SK-N-SH (cell line): ENCODE data around the gene IGFL1. TPM values are rescaled to one million over a fixed set of nuclear protein-coding genes. Genes with fewer than 3 reads are reported as not detected.

Experiments used
- CTCF ChIA-PET: fragments of 300-600, 350-600 bp; formaldehyde crosslinking; extraction: SDS; loops from one replicate; lab custom pipeline; 2021; lab: Yijun Ruan, JAX
- POLR2A ChIA-PET: fragments of 350-600 bp; sonication (Branson Sonifier 250); formaldehyde crosslinking; extraction: SDS; loops from one replicate; lab custom pipeline; 2020; ENCODE audit warnings: antibody characterized with exemption, inconsistent platforms; lab: Yijun Ruan, JAX
- DNase-seq: peaks from one replicate; pipeline ENCODE4 v3.0.0; 2012
- H2AFZ ChIP-seq: fragments of 200-600 bp; sonication (generic); 2 replicates; pipeline ENCODE4 v1.8.1; 2016; ENCODE audit warnings: antibody characterized with exemption, mild to moderate bottlenecking, low read depth
- H3F3A ChIP-seq: fragments of 200-600 bp; sonication (generic); replicated peaks from 2 replicates; pipeline ENCODE3; 2016; ENCODE audit warnings: antibody characterized with exemption, mild to moderate bottlenecking; ENCODE audit not compliant: insufficient read depth
- H3K27ac ChIP-seq, 2 experiments: fragments of 200-500 bp in 1 of 2; fragments of 200-600 bp in 1 of 2; sonication (Bioruptor generic) in 1 of 2; sonication (generic), shearing (Covaris generic) in 1 of 2; 2 replicates each; pipeline versions ENCODE4 v1.5.1 to v1.6.1; 2014 to 2016; ENCODE audit warnings: low read depth in 2 of 2, inconsistent platforms in 1 of 2, low read length in 1 of 2, mild to moderate bottlenecking in 1 of 2, mixed read lengths in 1 of 2
- H3K27me3 ChIP-seq: fragments of 200-600 bp; sonication (generic), shearing (Covaris generic); 2 replicates; pipeline ENCODE4 v1.6.1; 2016; ENCODE audit warnings: mixed run types; ENCODE audit not compliant: insufficient read depth
- H3K36me3 ChIP-seq, 2 experiments: fragments of 200-500 bp in 1 of 2; fragments of 200-600 bp in 1 of 2; sonication (Bioruptor generic) in 1 of 2; sonication (generic) in 1 of 2; replicated peaks in 1 of 2; 2 replicates each; pipeline versions ENCODE3 to v1.5.1; 2014 to 2016; ENCODE audit warnings: low read length in 1 of 2, mild to moderate bottlenecking in 1 of 2; ENCODE audit not compliant: insufficient read depth in 2 of 2, control insufficient read depth in 1 of 2
- H3K4me1 ChIP-seq, 2 experiments: fragments of 200-500 bp in 1 of 2; fragments of 200-600 bp in 1 of 2; sonication (Bioruptor generic) in 1 of 2; sonication (generic), shearing (Covaris generic) in 1 of 2; 2 replicates each; pipeline versions ENCODE4 v1.5.1 to v1.6.1; 2014 to 2016; ENCODE audit warnings: low read depth in 1 of 2, low read length in 1 of 2, mixed run types in 1 of 2; ENCODE audit not compliant: insufficient read depth in 2 of 2, control insufficient read depth in 1 of 2
- H3K4me2 ChIP-seq: fragments of 200-600 bp; sonication (generic), shearing (Covaris generic); 2 replicates; pipeline ENCODE4 v1.6.1; 2017; ENCODE audit warnings: mixed run types
- H3K4me3 ChIP-seq, 2 experiments: fragments of 200-500 bp in 1 of 2; fragments of 200-600 bp in 1 of 2; sonication (Bioruptor generic) in 1 of 2; sonication (generic), shearing (Covaris generic) in 1 of 2; 2 replicates each; pipeline versions ENCODE4 v1.5.1 to v1.8.1; 2014 to 2016; ENCODE audit warnings: low read depth in 2 of 2, inconsistent platforms in 1 of 2, low read length in 1 of 2, mild to moderate bottlenecking in 1 of 2, mixed read lengths in 1 of 2, moderate library complexity in 1 of 2
- H3K79me2 ChIP-seq: fragments of 200-600 bp; sonication (generic); 2 replicates; pipeline ENCODE4 v1.8.1; 2017; ENCODE audit warnings: mild to moderate bottlenecking; ENCODE audit not compliant: insufficient read depth
- H3K9ac ChIP-seq: fragments of 200-600 bp; sonication (generic); 2 replicates; pipeline ENCODE4 v1.6.1; 2017; ENCODE audit warnings: mixed run types
- H3K9me2 ChIP-seq: fragments of 200-600 bp; sonication (generic); 2 replicates; pipeline ENCODE4 v1.6.1; 2017; ENCODE audit warnings: mixed run types
- H3K9me3 ChIP-seq: fragments of 200-600 bp; sonication (generic); 2 replicates; pipeline ENCODE4 v1.6.1; 2017; ENCODE audit warnings: mixed run types, mild to moderate bottlenecking, moderate library complexity
- H4K20me1 ChIP-seq: fragments of 200-600 bp; sonication (generic); 2 replicates; pipeline ENCODE4 v1.6.1; 2017; ENCODE audit warnings: mild to moderate bottlenecking, mixed run types; ENCODE audit not compliant: insufficient read depth
- CHD2 ChIP-seq: fragments of 150-350 bp; IDR thresholded peaks from 2 replicates; pipeline ENCODE4 v1.6.1; 2018; ENCODE audit warnings: low read length; ENCODE audit not compliant: partially characterized antibody
- ELF1 ChIP-seq: IDR thresholded peaks from 2 replicates; pipeline ENCODE4 v1.4.0; 2012
- EP300 ChIP-seq, 2 experiments: IDR thresholded peaks; 2 replicates each; pipeline versions ENCODE4 v1.4.0 to v1.6.1; 2012; ENCODE audit warnings: borderline replicate concordance in 1 of 2, low read depth in 1 of 2, low read length in 1 of 2
- FOXJ3 ChIP-seq: sonication (generic); formaldehyde crosslinking; IDR thresholded peaks from 2 replicates; pipeline ENCODE4 v1.5.1; 2020; ENCODE audit warnings: mild to moderate bottlenecking, missing genetic modification reagents
- GABPA ChIP-seq: IDR thresholded peaks from 2 replicates; pipeline ENCODE4 v1.4.0; 2012; ENCODE audit warnings: low read depth, mild to moderate bottlenecking
- JUND ChIP-seq: IDR thresholded peaks from 2 replicates; pipeline ENCODE4 v1.4.0; 2012
- MEF2A ChIP-seq: IDR thresholded peaks from 2 replicates; pipeline ENCODE4 v1.4.0; 2012; ENCODE audit warnings: low read depth, borderline replicate concordance
- MXI1 ChIP-seq: IDR thresholded peaks from 2 replicates; pipeline ENCODE4 v1.6.1; 2012; ENCODE audit warnings: mild to moderate bottlenecking, low read depth, low read length, improper control_type of control experiment
- NFIC ChIP-seq: IDR thresholded peaks from 2 replicates; pipeline ENCODE4 v1.4.0; 2012; ENCODE audit warnings: borderline replicate concordance
- RCOR1 ChIP-seq: fragments of 150-350 bp; IDR thresholded peaks from 2 replicates; pipeline ENCODE4 v1.6.1; 2017; ENCODE audit warnings: antibody characterized with exemption, low read length
- RFX5 ChIP-seq: IDR thresholded peaks from 2 replicates; pipeline ENCODE4 v1.6.1; 2012; ENCODE audit warnings: mild to moderate bottlenecking, improper control_type of control experiment, low read length
- SMC3 ChIP-seq: IDR thresholded peaks from 2 replicates; pipeline ENCODE4 v1.6.1; 2012; ENCODE audit warnings: low read depth, low read length, improper control_type of control experiment
- TCF12 ChIP-seq: IDR thresholded peaks from 2 replicates; pipeline ENCODE4 v1.4.0; 2012
- TEAD4 ChIP-seq: IDR thresholded peaks from 2 replicates; pipeline ENCODE4 v1.4.0; 2012; ENCODE audit warnings: mild to moderate bottlenecking, borderline replicate concordance; ENCODE audit not compliant: insufficient read depth
- USF1 ChIP-seq: IDR thresholded peaks from 2 replicates; pipeline ENCODE4 v1.4.0; 2012; ENCODE audit warnings: low read depth, borderline replicate concordance
- USF2 ChIP-seq: fragments of 150-350 bp; IDR thresholded peaks from 2 replicates; pipeline ENCODE4 v1.6.1; 2017; ENCODE audit warnings: antibody characterized with exemption, low read length, low read depth, borderline replicate concordance
- YY1 ChIP-seq: IDR thresholded peaks from 2 replicates; pipeline ENCODE4 v1.4.0; 2012; ENCODE audit warnings: low read depth, mild to moderate bottlenecking
- ZBTB33 ChIP-seq: IDR thresholded peaks from 2 replicates; pipeline ENCODE4 v1.4.0; 2012; ENCODE audit warnings: low read depth, borderline replicate concordance
- WGBS: methylation state at CpG from one replicate; pipeline ENCODE4 v1.1.6; 2017; ENCODE audit warnings: low lambda C conversion rate; 5-methylcytosine and 5-hydroxymethylcytosine counted together
- polyA plus RNA-seq, 3 experiments: library from polyadenylated mRNA; depleted of rRNA; stranded (reverse); fragments of >200 nt; gene quantifications; 2 replicates each; pipeline ENCODE4 v1.2.3, GENCODE V29; 2012
- TF ChIP-seq, protein P1 (sequence below): IDR thresholded peaks from 2 replicates; pipeline ENCODE4 v1.4.0; 2012; ENCODE audit warnings: low read depth
- TF ChIP-seq, protein P2 (sequence below): fragments of 200-600 bp; sonication (generic); IDR thresholded peaks from 2 replicates; pipeline ENCODE4 v1.6.1; 2017; ENCODE audit warnings: antibody characterized with exemption, mild to moderate bottlenecking, moderate library complexity

The IGFL1 gene
- polyA plus RNA-seq, 1 of the 3 experiments (the other 2 are of a cell fraction), result not detected

DNA sequence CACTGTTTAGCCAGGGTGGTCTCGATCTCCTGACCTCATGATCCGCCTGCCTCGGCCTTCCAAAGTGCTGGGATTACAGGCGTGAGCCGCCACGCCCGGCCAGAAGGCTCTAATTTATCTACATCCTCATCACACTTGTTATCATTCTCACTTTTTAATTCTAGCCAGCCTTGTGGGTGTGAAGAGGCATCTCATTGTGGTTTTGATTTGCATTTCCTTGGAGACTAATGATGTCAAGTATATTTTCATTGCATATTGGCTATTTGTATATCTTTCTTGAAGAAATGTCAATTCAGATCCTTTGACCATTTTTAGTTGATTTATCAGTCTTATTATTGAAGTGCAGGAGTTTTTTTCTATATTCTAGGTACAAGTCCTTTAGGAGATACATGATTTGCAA, 39.6 kb downstream of the IGFL1 start:
- TF ChIP-seq, protein P1, sequence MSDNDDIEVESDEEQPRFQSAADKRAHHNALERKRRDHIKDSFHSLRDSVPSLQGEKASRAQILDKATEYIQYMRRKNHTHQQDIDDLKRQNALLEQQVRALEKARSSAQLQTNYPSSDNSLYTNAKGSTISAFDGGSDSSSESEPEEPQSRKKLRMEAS, result no peak
- TF ChIP-seq YY1 (no peak), TEAD4 (no peak), SMC3 (no peak), TCF12 (no peak), JUND (no peak), USF2 (no peak), MXI1 (no peak), ZBTB33 (no peak), NFIC (no peak), RFX5 (no peak), EP300 (IDR thresholded peaks at IDR 0.05; ENCODE audit: borderline replicate concordance in 1 of 2, low read depth in 1 of 2, low read length in 1 of 2) (no peak), FOXJ3 (CRISPR knock-in tag) (no peak), ELF1 (no peak), RCOR1 (no peak), USF1 (no peak), MEF2A (no peak), GABPA (no peak), CHD2 (no peak)
- TF ChIP-seq, protein P2, sequence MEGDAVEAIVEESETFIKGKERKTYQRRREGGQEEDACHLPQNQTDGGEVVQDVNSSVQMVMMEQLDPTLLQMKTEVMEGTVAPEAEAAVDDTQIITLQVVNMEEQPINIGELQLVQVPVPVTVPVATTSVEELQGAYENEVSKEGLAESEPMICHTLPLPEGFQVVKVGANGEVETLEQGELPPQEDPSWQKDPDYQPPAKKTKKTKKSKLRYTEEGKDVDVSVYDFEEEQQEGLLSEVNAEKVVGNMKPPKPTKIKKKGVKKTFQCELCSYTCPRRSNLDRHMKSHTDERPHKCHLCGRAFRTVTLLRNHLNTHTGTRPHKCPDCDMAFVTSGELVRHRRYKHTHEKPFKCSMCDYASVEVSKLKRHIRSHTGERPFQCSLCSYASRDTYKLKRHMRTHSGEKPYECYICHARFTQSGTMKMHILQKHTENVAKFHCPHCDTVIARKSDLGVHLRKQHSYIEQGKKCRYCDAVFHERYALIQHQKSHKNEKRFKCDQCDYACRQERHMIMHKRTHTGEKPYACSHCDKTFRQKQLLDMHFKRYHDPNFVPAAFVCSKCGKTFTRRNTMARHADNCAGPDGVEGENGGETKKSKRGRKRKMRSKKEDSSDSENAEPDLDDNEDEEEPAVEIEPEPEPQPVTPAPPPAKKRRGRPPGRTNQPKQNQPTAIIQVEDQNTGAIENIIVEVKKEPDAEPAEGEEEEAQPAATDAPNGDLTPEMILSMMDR, result no peak
- peaks cover under 1% of the 10 kb centered on the region; the same call in 1 of the 2 replicates for H3K27me3 ChIP-seq
- no peak overlapping the region for H3K27ac ChIP-seq
- no peaks in the 10 kb centered on the region for H3K79me2 ChIP-seq
- H3K4me2 ChIP-seq, result no peak overlapping the region
- no peak overlapping the region for H3K9ac ChIP-seq
- H3K4me3 ChIP-seq, result no peak overlapping the region
- H3K9me3 ChIP-seq, result no peaks in the 10 kb centered on the region
- peaks cover 0 to 4% of the 10 kb centered on the region in 2 experiments; a peak in 1 of 4 replicates for H3K4me1 ChIP-seq
- no peaks in the 10 kb centered on the region for H4K20me1 ChIP-seq
- 71% methylated on average over 7 of the region's 7 CpGs for WGBS
- no peaks in the 10 kb centered on the region for H3K36me3 ChIP-seq
- CTCF ChIA-PET, result interaction anchor here (1.1 to 9.4 kb wide), 4 partner anchors 12 to 242 kb away, joined by 3 to 132 read pairs (median 94); no protein-coding TSS in a partner anchor
- no peak overlapping the region for H2AFZ ChIP-seq
- POLR2A ChIA-PET, result interaction anchor here (0.7 kb wide), 1 partner anchor 333 kb away, joined by 3 read pairs; no protein-coding TSS in a partner anchor
- no peaks in the 10 kb centered on the region for H3K9me2 ChIP-seq
- peaks cover 27% of the 10 kb centered on the region for H3F3A ChIP-seq
- no peak for DNase-seq
